ENCODE measurements around the gene DIP2C. TPM values are rescaled to one million over a fixed set of nuclear protein-coding genes. Genes with fewer than 3 reads are reported as not detected.

The DIP2C gene
- total and polyA plus RNA-seq, 2 donors from 2014 or later = 6.2 to 22.6 TPM

DNA sequence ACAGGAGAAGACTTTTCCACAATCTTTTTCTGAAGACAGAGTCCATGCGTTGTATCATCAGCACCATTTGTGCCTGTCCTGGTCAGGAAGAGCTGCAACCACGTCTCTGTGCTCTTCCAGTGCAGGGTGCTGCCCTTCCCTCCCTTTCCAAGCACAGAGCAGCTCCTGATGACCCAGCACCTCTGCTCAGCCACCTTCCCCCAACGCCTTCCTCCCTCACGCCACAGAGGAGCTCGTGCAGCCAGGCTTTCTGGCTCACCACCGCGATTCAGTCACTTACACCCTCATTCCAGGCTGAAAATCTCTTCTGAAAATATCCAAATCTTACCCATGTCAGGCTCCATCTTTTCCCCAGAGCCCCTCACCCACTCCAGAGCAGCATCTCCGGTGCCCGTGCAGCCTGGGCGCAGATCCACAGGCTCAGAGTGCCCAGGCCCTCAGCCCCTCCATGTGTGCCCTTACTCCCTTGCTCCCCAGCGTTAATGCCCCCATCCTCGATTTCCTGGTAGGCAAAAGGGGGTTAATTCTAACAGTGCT lies 181.5 kb downstream of the DIP2C start:
- TF ChIP-seq CTCF (IDR thresholded peaks at IDR 0.05; ENCODE audit: borderline replicate concordance, extremely low read depth, insufficient read depth) = no peak
- DNase-seq (no peak), FAIRE-seq (no peak)
- Histone ChIP-seq H3K9ac (ENCODE audit: low read length in 3 of 3) (no peak overlapping the region), H3K4me3 (ENCODE audit: low read length in 3 of 3) (no peak overlapping the region), H3K27ac (ENCODE audit: low read depth in 2 of 2, low read length in 2 of 2) (no peak overlapping the region), H3K27me3 (ENCODE audit: control insufficient read depth, insufficient read depth, low read length) (no peaks in the 10 kb centered on the region), H3K4me1 (ENCODE audit: control insufficient read depth in 2 of 3, insufficient read depth in 2 of 3, low read depth in 1 of 3, low read length in 3 of 3) (peaks cover 0 to 3% (median 3%) of the 10 kb centered on the region in 3 donors), H3K9me3 (ENCODE audit: control insufficient read depth in 2 of 3, insufficient read depth in 1 of 3, low read length in 3 of 3) (no peaks in the 10 kb centered on the region), H3K36me3 (ENCODE audit: control insufficient read depth in 2 of 3, insufficient read depth in 3 of 3, low read length in 3 of 3) (no peaks in the 10 kb centered on the region)
- intact Hi-C loops (cut with DNase I) = no loop called here

DNA sequence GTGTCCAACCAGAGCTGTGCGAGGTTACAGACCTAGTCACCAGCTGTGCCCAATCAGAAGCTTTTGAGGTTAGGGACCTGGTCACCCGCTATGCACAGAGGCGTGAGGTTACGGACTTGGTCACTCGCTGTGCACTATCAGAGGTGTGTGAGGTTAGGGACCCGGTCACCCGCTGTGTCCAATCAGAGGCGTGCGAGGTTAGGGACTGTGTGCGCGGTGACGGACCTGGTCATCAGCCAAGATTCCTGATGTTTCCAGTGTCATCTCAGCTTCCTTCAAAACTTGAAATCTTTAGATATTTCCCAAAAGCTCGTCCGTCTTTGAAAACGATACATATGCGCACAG lies 182.1 kb downstream of the DIP2C start:
- Histone ChIP-seq H3K36me3 (ENCODE audit: control insufficient read depth in 2 of 3, insufficient read depth in 3 of 3, low read length in 3 of 3) (no peaks in the 10 kb centered on the region), H3K9me3 (ENCODE audit: control insufficient read depth in 2 of 3, insufficient read depth in 1 of 3, low read length in 3 of 3) (no peaks in the 10 kb centered on the region), H3K27ac (ENCODE audit: low read depth in 2 of 2, low read length in 2 of 2) (no peak overlapping the region), H3K4me1 (ENCODE audit: control insufficient read depth in 2 of 3, insufficient read depth in 2 of 3, low read depth in 1 of 3, low read length in 3 of 3) (peaks cover 0 to 3% (median 3%) of the 10 kb centered on the region in 3 donors), H3K27me3 (ENCODE audit: control insufficient read depth, insufficient read depth, low read length) (no peaks in the 10 kb centered on the region), H3K9ac (ENCODE audit: low read length in 3 of 3) (no peak overlapping the region), H3K4me3 (ENCODE audit: low read length in 3 of 3) (no peak overlapping the region)
- DNase-seq (peak in 1 of 5 donors; percentile 32), FAIRE-seq (no peak)
- intact Hi-C loops (cut with DNase I) = no loop called here
- TF ChIP-seq CTCF (IDR thresholded peaks at IDR 0.05; ENCODE audit: borderline replicate concordance, extremely low read depth, insufficient read depth) = no peak

GRCh38 chr10:506451-507354 lies 182.8 kb downstream of the DIP2C start:
- no peaks in the 10 kb centered on the region for H3K36me3 ChIP-seq (ENCODE audit: control insufficient read depth in 2 of 3, insufficient read depth in 3 of 3, low read length in 3 of 3)
- intact Hi-C loops (cut with DNase I) = no loop called here
- no peak for FAIRE-seq

More at GRCh38 chr10:506451-507354, 182.8 kb downstream of the DIP2C start:
- Histone ChIP-seq H3K9me3 (ENCODE audit: control insufficient read depth in 2 of 3, insufficient read depth in 1 of 3, low read length in 3 of 3) (no peaks in the 10 kb centered on the region), H3K27me3 (ENCODE audit: control insufficient read depth, insufficient read depth, low read length) (no peaks in the 10 kb centered on the region), H3K4me1 (ENCODE audit: control insufficient read depth in 2 of 3, insufficient read depth in 2 of 3, low read depth in 1 of 3, low read length in 3 of 3) (peaks cover 0 to 7% (median 3%) of the 10 kb centered on the region in 3 donors), H3K4me3 (ENCODE audit: low read length in 3 of 3) (no peak overlapping the region), H3K27ac (ENCODE audit: low read depth in 2 of 2, low read length in 2 of 2) (no peak overlapping the region), H3K9ac (ENCODE audit: low read length in 3 of 3) (no peak overlapping the region)
- TF ChIP-seq CTCF (IDR thresholded peaks at IDR 0.05; ENCODE audit: borderline replicate concordance, extremely low read depth, insufficient read depth) = no peak
- DNase-seq = peak in 1 of 5 donors; percentile 39

All from kidney (tissue), 14 donors.